H1 (cell line): ENCODE results near the gene GLYR1. TPM values are rescaled to one million over a fixed set of nuclear protein-coding genes. Genes with fewer than 3 reads are reported as not detected.

Source experiments
- CTCF ChIA-PET: fragments of 300-600 bp; sonication (Branson Sonifier 250); formaldehyde crosslinking; loops from one replicate; lab custom pipeline; 2021; ENCODE audit not compliant: partially characterized antibody; lab: Charles Lee
- POLR2A ChIA-PET: fragments of 300-600 bp; sonication (Branson Sonifier 250); formaldehyde crosslinking; loops from one replicate; lab custom pipeline; 2021; ENCODE audit warnings: inconsistent platforms; ENCODE audit not compliant: partially characterized antibody; lab: Charles Lee
- DNase-seq, 2 experiments: peaks; one replicate each; pipeline versions ENCODE4 v3.0.0 to v3.0.0-alpha.2; 2010 to 2022; ENCODE audit warnings: low spot score in 2 of 2, low read depth in 1 of 2, mixed read lengths in 1 of 2
- FAIRE-seq: peaks from 2 replicates; lab custom pipeline; 2011; peaks lifted over from hg19 to GRCh38; lab: Jason Lieb, UNC
- H2AFZ ChIP-seq: 2 replicates; pipeline ENCODE4 v1.8.1; 2012; ENCODE audit warnings: low read length, inconsistent platforms
- H2AK5ac ChIP-seq: 2 replicates; pipeline ENCODE4 v1.6.1; 2013; ENCODE audit warnings: low read depth, low read length
- H2BK120ac ChIP-seq: replicated peaks from 2 replicates; pipeline ENCODE3; 2013; ENCODE audit warnings: low read depth, low read length, inconsistent platforms
- H2BK12ac ChIP-seq: 2 replicates; pipeline ENCODE4 v1.6.1; 2013; ENCODE audit warnings: low read depth, low read length
- H2BK15ac ChIP-seq: 2 replicates; pipeline ENCODE4 v1.6.1; 2013; ENCODE audit warnings: low read length
- H2BK20ac ChIP-seq: 2 replicates; pipeline ENCODE4 v1.6.1; 2013; ENCODE audit warnings: low read length
- H2BK5ac ChIP-seq: 2 replicates; pipeline ENCODE4 v1.6.1; 2013; ENCODE audit warnings: low read depth, low read length
- H3K14ac ChIP-seq: 2 replicates; pipeline ENCODE4 v1.6.1; 2013; ENCODE audit warnings: inconsistent platforms; ENCODE audit not compliant: insufficient read length
- H3K18ac ChIP-seq: 2 replicates; pipeline ENCODE4 v1.6.1; 2013; ENCODE audit warnings: low read length; ENCODE audit errors: extremely low read depth
- H3K23ac ChIP-seq: 2 replicates; pipeline ENCODE4 v1.6.1; 2013; ENCODE audit warnings: inconsistent platforms; ENCODE audit not compliant: insufficient read length
- H3K23me2 ChIP-seq: 2 replicates; pipeline ENCODE4 v1.6.1; 2013; ENCODE audit warnings: low read depth, low read length
- H3K27ac ChIP-seq: 2 replicates; pipeline ENCODE4 v1.6.1; 2011; ENCODE audit warnings: low read depth, low read length, inconsistent platforms
- H3K27me3 ChIP-seq, 4 experiments: replicated peaks in 1 of 4; 1 replicate in 1 of 4; 2 replicates in 3 of 4; pipeline versions ENCODE4 v1.6.1 to v1.8.1; 2011 to 2013; ENCODE audit warnings: low read length in 3 of 4, mild to moderate bottlenecking in 3 of 4, inconsistent platforms in 2 of 4, mixed read lengths in 2 of 4, moderate library complexity in 1 of 4; ENCODE audit not compliant: control insufficient read depth in 3 of 4, insufficient read depth in 3 of 4; ENCODE audit errors: extremely low read depth in 1 of 4
- H3K36me3 ChIP-seq, 4 experiments: 2 replicates each; pipeline versions ENCODE4 v1.6.1 to v1.8.1; 2011 to 2013; ENCODE audit warnings: mild to moderate bottlenecking in 4 of 4, low read length in 3 of 4, moderate library complexity in 2 of 4, control low read depth in 1 of 4, inconsistent platforms in 1 of 4; ENCODE audit not compliant: insufficient read depth in 4 of 4, control insufficient read depth in 2 of 4
- H3K4ac ChIP-seq: replicated peaks from 2 replicates; pipeline ENCODE3; 2013; ENCODE audit warnings: low read length, low read depth, mixed read lengths, inconsistent platforms; ENCODE audit not compliant: insufficient read length
- H3K4me1 ChIP-seq, 4 experiments: replicated peaks in 1 of 4; 1 replicate in 1 of 4; 2 replicates in 3 of 4; pipeline versions ENCODE4 v1.6.1 to v1.8.1; 2011 to 2013; ENCODE audit warnings: low read length in 3 of 4, inconsistent platforms in 2 of 4, mixed read lengths in 1 of 4; ENCODE audit not compliant: insufficient read depth in 4 of 4, control insufficient read depth in 3 of 4
- H3K4me2 ChIP-seq, 2 experiments: 2 replicates each; pipeline versions ENCODE4 v1.6.1 to v1.8.1; 2011 to 2013; ENCODE audit warnings: low read depth in 2 of 2, low read length in 2 of 2, control low read depth in 1 of 2, inconsistent platforms in 1 of 2, mild to moderate bottlenecking in 1 of 2; ENCODE audit not compliant: insufficient read depth in 1 of 2
- H3K4me3 ChIP-seq, 4 experiments: fragments of 200-600, 300-600 bp in 1 of 4; sonication (generic), shearing (Covaris generic), sonication (Bioruptor Twin) in 1 of 4; 2 replicates each; pipeline versions ENCODE4 v1.5.1 to v1.8.1; 2011 to 2016; ENCODE audit warnings: low read length in 4 of 4, low read depth in 3 of 4, control low read depth in 2 of 4, inconsistent platforms in 2 of 4, mild to moderate bottlenecking in 2 of 4, mixed read lengths in 1 of 4, moderate library complexity in 1 of 4; ENCODE audit not compliant: insufficient read depth in 2 of 4; ENCODE audit errors: extremely low read depth in 1 of 4
- H3K56ac ChIP-seq: replicated peaks from 2 replicates; pipeline ENCODE3; 2013; ENCODE audit warnings: low read depth, mild to moderate bottlenecking, mixed read lengths, low read length, inconsistent platforms; ENCODE audit not compliant: insufficient read length
- H3K79me1 ChIP-seq: 2 replicates; pipeline ENCODE4 v1.6.1; 2013; ENCODE audit warnings: low read depth, low read length, control low read depth
- H3K79me2 ChIP-seq, 2 experiments: 2 replicates each; pipeline versions ENCODE4 v1.6.1 to v1.8.1; 2012 to 2013; ENCODE audit warnings: low read length in 2 of 2, mild to moderate bottlenecking in 2 of 2, inconsistent platforms in 1 of 2; ENCODE audit not compliant: insufficient read depth in 2 of 2, control insufficient read depth in 1 of 2
- H3K9ac ChIP-seq, 4 experiments: replicated peaks in 1 of 4; 1 replicate in 1 of 4; 2 replicates in 3 of 4; pipeline versions ENCODE4 v1.6.1 to v1.8.1; 2011 to 2013; ENCODE audit warnings: low read depth in 3 of 4, low read length in 3 of 4, control low read depth in 2 of 4, mild to moderate bottlenecking in 2 of 4, moderate library complexity in 2 of 4, inconsistent platforms in 1 of 4; ENCODE audit errors: extremely low read depth in 1 of 4
- H3K9me3 ChIP-seq, 2 experiments: 2 replicates each; pipeline versions ENCODE4 v1.6.1 to v1.8.1; 2012 to 2013; ENCODE audit warnings: mild to moderate bottlenecking in 2 of 2, moderate library complexity in 2 of 2, control low read depth in 1 of 2, inconsistent platforms in 1 of 2, low read depth in 1 of 2, low read length in 1 of 2, mixed read lengths in 1 of 2; ENCODE audit not compliant: insufficient read depth in 2 of 2
- H4K20me1 ChIP-seq, 2 experiments: replicated peaks in 1 of 2; 2 replicates each; pipeline versions ENCODE3 to v1.8.1; 2011 to 2013; ENCODE audit warnings: inconsistent platforms in 2 of 2, low read length in 2 of 2, mild to moderate bottlenecking in 1 of 2; ENCODE audit not compliant: insufficient read depth in 2 of 2, control insufficient read depth in 1 of 2
- H4K5ac ChIP-seq: 2 replicates; pipeline ENCODE4 v1.6.1; 2013; ENCODE audit warnings: low read length, low read depth, mixed read lengths, inconsistent platforms; ENCODE audit not compliant: insufficient read length
- H4K8ac ChIP-seq: 2 replicates; pipeline ENCODE4 v1.8.0; 2013; ENCODE audit warnings: mild to moderate bottlenecking, moderate library complexity, low read length, inconsistent platforms; ENCODE audit not compliant: insufficient read depth; ENCODE audit errors: extremely low read depth
- H4K91ac ChIP-seq: replicated peaks from 2 replicates; pipeline ENCODE3; 2013; ENCODE audit warnings: low read length, mixed read lengths, inconsistent platforms; ENCODE audit not compliant: insufficient read length
- WGBS, 2 experiments: shearing (Covaris generic) in 1 of 2; methylation state at CpG; one replicate each; pipeline versions ENCODE4 v1.1.6 to v1.1.7; 2013 to 2015; ENCODE audit warnings: low lambda C conversion rate in 2 of 2, mixed read lengths in 2 of 2, inconsistent platforms in 1 of 2, low coverage in 1 of 2, missing lambda C conversion rate in 1 of 2; ENCODE audit not compliant: insufficient replicate concordance in 2 of 2, insufficient coverage in 1 of 2, insufficient read length in 1 of 2; ENCODE audit errors: extremely low coverage in 1 of 2, missing lambda C conversion rate in 1 of 2; 5-methylcytosine and 5-hydroxymethylcytosine counted together
- polyA plus RNA-seq, 7 experiments: library from polyadenylated mRNA; depleted of rRNA in 3 of 7; stranded (reverse) in 5 of 7; unstranded in 2 of 7; fragments of >200 nt in 5 of 7; fragments of 200-250 nt in 2 of 7; gene quantifications; 1 replicate in 5 of 7; 2 replicates in 1 of 7; 4 replicates in 1 of 7; pipeline versions ENCODE4 v1.2.1 to v1.2.3, GENCODE V29; 2011 to 2013; ENCODE audit warnings: missing spikeins in 2 of 7, mixed read lengths in 2 of 7
- total RNA-seq: library from RNA; stranded (reverse); fragmentation: NEBNext Ultra II Directional; extraction: Animal tissue kit (Norgen Biotek cat#: 25700); gene quantifications from 2 replicates; pipeline ENCODE4 v1.2.1, GENCODE V29; 2021

The GLYR1 gene
- total and polyA plus RNA-seq, 2 of the 8 experiments (the other 6 are each of a cell fraction or from before 2014, with no cell fraction given), result 50.2 to 115 TPM

- no peaks in the 10 kb centered on the region for H3K23me2 ChIP-seq
- H3K4me3 ChIP-seq, result no peak overlapping the region
- no peaks in the 10 kb centered on the region for H3K9me3 ChIP-seq
- H3K23ac ChIP-seq, result no peak overlapping the region
- H2AK5ac ChIP-seq, result no peak overlapping the region
- no peaks in the 10 kb centered on the region for H3K79me2 ChIP-seq
- H3K14ac ChIP-seq, result no peak overlapping the region
- no peaks in the 10 kb centered on the region for H3K27me3 ChIP-seq
- no peak overlapping the region for H3K9ac ChIP-seq
- no peaks in the 10 kb centered on the region for H3K79me1 ChIP-seq
- no peak overlapping the region for H4K91ac ChIP-seq
- H2BK12ac ChIP-seq, result no peak overlapping the region
- H4K20me1 ChIP-seq, result peaks cover 0 to 3% of the 10 kb centered on the region in 2 experiments
- FAIRE-seq (no peak), DNase-seq (no peak)
- ChIA-PET POLR2A (interaction anchor here (1.0 to 2.3 kb wide), 4 partner anchors 9 to 20 kb away, joined by 3 to 10 read pairs (median 6); no protein-coding TSS in a partner anchor), CTCF (interaction anchor here (0.6 to 3.5 kb wide), 3 partner anchors 10 to 65 kb away, joined by 3 to 15 read pairs (median 4); no protein-coding TSS in a partner anchor)
- peak overlapping the region; percentile 46; the same call in 1 of the 2 replicates for H4K8ac ChIP-seq
- no peak overlapping the region for H3K56ac ChIP-seq
- no peak overlapping the region for H3K27ac ChIP-seq
- H2AFZ ChIP-seq, result no peak overlapping the region
- H3K4me2 ChIP-seq, result no peak overlapping the region
- H2BK15ac ChIP-seq, result no peak overlapping the region
- peaks cover 5 to 38% (median 21%) of the 10 kb centered on the region in 4 experiments; a peak in 5 of 8 replicates for H3K36me3 ChIP-seq
- H3K18ac ChIP-seq, result no peak overlapping the region
- H4K5ac ChIP-seq, result no peak overlapping the region
- H2BK5ac ChIP-seq, result no peak overlapping the region
- no peak overlapping the region for H3K4ac ChIP-seq
- 92% methylated on average over 12 of the region's 12 CpGs; no CpG with 5 or more reads in 1 of the 2 experiments for WGBS, 2 experiments
- H2BK120ac ChIP-seq, result no peak overlapping the region
- no peak overlapping the region for H2BK20ac ChIP-seq
- H3K4me1 ChIP-seq, result no peaks in the 10 kb centered on the region
These were observed 44.8 kb upstream of the GLYR1 start for GRCh38 chr16:4891886-4892216.
